Prostate gland (tissue), 2 donors: ENCODE data around the gene TMC4. TPM values are rescaled to one million over a fixed set of nuclear protein-coding genes. Genes with fewer than 3 reads are reported as not detected.

Experiments used
- DNase-seq: peaks from one replicate; pipeline ENCODE4 v3.0.0-alpha.2; 2019; ENCODE audit warnings: low spot score
- H3K27ac ChIP-seq, 2 donors: fragments of 200-600 bp; sonication (generic); 2 replicates each; pipeline ENCODE4 v1.5.1; 2017 to 2019
- H3K27me3 ChIP-seq: fragments of 200-600 bp; sonication (generic); replicated peaks from 2 replicates; pipeline ENCODE4 v1.5.1; 2019; ENCODE audit not compliant: insufficient read depth
- H3K36me3 ChIP-seq, 2 donors: fragments of 200-600 bp; sonication (generic); 1 replicate in 1 of 2; 2 replicates in 1 of 2; pipeline versions ENCODE4 v1.5.1 to v1.8.1; 2017 to 2019
- H3K4me1 ChIP-seq: fragments of 200-600 bp; sonication (generic); replicated peaks from 2 replicates; pipeline ENCODE4 v1.5.1; 2019
- H3K4me3 ChIP-seq, 2 donors: fragments of 200-600 bp; sonication (generic); 2 replicates each; pipeline ENCODE4 v1.5.1; 2017 to 2019
- H3K9me3 ChIP-seq: fragments of 200-600 bp; sonication (generic); 2 replicates; pipeline ENCODE4 v1.5.1; 2017
- CTCF ChIP-seq, 4 experiments: fragments of 200-600 bp in 2 of 4; fragments of 450-650 bp in 2 of 4; sonication (generic) in 2 of 4; IDR thresholded peaks; 1 replicate in 3 of 4; 2 replicates in 1 of 4; pipeline ENCODE4 v1.5.1; 2016 to 2019; ENCODE audit warnings: antibody characterized with exemption in 4 of 4, mild to moderate bottlenecking in 2 of 4, moderate library complexity in 2 of 4
- POLR2A ChIP-seq: fragments of 450-650 bp; IDR thresholded peaks from one replicate; pipeline ENCODE4 v1.6.1; 2016; ENCODE audit warnings: antibody characterized with exemption, mild to moderate bottlenecking
- POLR2AphosphoS5 ChIP-seq: sonication (generic); formaldehyde crosslinking; IDR thresholded peaks from one replicate; pipeline ENCODE4 v1.6.1; 2017; ENCODE audit warnings: antibody characterized with exemption
- WGBS: methylation state at CpG from one replicate; pipeline ENCODE4 v1.1.5; 2018; 5-methylcytosine and 5-hydroxymethylcytosine counted together
- intact Hi-C: fragments of 100-400 bp; cut with DNase I; formaldehyde crosslinking; loops from one replicate; pipeline ENCODE4 v1.14.2; 2022
- total RNA-seq, 2 donors: library from RNA; depleted of rRNA; stranded (reverse); fragments of >200 nt; gene quantifications; one replicate each; pipeline ENCODE4 v1.1.0, GENCODE V29; 2016

The TMC4 gene
- total RNA-seq, 2 donors from 2014 or later = 40.2 to 88.6 TPM

GRCh38 chr19:54158812-54159351 is 14.1 kb downstream of the TMC4 start:
- TF ChIP-seq POLR2A (no peak), CTCF (IDR thresholded peaks at IDR 0.05) (no peak), POLR2AphosphoS5 (no peak)
- intact Hi-C loops = loop anchor here (2.0 kb wide), 1 partner anchor 22 kb away; the partner anchor contains the start of gene CNOT3
- peak overlapping the region; percentile 71 to 89 for H3K4me3 ChIP-seq
- H3K4me1 ChIP-seq = peaks cover 26% of the 10 kb centered on the region
- no peaks in the 10 kb centered on the region for H3K9me3 ChIP-seq
- peak overlapping the region; percentile 88 to 95 for H3K27ac ChIP-seq
- H3K27me3 ChIP-seq = no peaks in the 10 kb centered on the region
- 5% methylated on average over 19 of the region's 19 CpGs for WGBS
- H3K36me3 ChIP-seq = peaks cover 9 to 10% of the 10 kb centered on the region in 2 donors
- DNase-seq = no peak

DNA sequence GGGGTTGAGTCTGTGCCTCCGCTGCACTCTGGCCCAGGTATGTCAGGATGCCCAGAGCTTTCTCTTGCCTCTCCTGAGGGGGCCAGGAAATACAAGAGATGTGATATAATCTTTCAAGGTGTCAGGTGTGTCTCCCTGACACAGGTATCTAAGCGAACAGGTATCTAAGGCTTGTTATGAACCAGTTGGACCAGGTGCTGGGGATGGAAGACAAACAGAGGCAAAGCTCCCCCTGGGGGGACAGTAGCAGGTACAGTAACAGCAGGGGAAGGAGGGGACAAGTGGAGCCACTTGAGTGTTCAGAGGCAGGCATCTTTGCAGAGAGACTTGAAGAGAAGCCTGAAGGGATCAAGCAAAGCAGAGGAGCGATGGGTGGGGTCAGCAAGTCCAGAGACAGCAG is 16.0 kb downstream of the TMC4 start:
- no peak overlapping the region for H3K27ac ChIP-seq
- no peaks in the 10 kb centered on the region for H3K27me3 ChIP-seq
- peaks cover 17 to 29% of the 10 kb centered on the region in 2 donors for H3K36me3 ChIP-seq
- WGBS = 72% methylated on average over 3 of the region's 3 CpGs
- no peak overlapping the region for H3K4me3 ChIP-seq
- H3K4me1 ChIP-seq = peaks cover 20% of the 10 kb centered on the region
- intact Hi-C loops = no loop called here
- no peak for TF ChIP-seq POLR2A
- TF ChIP-seq POLR2AphosphoS5 = no peak
- no peak for TF ChIP-seq CTCF (IDR thresholded peaks at IDR 0.05)
- DNase-seq = no peak
- no peaks in the 10 kb centered on the region for H3K9me3 ChIP-seq

- DNase-seq = no peak
- Histone ChIP-seq H3K36me3 (peaks cover 20 to 32% of the 10 kb centered on the region in 2 donors), H3K4me1 (peaks cover 18% of the 10 kb centered on the region), H3K9me3 (no peaks in the 10 kb centered on the region), H3K27ac (no peak overlapping the region), H3K27me3 (no peaks in the 10 kb centered on the region), H3K4me3 (no peak overlapping the region)
- TF ChIP-seq POLR2AphosphoS5 = no peak
- no peak for TF ChIP-seq CTCF (IDR thresholded peaks at IDR 0.05)
- TF ChIP-seq POLR2A = no peak
- WGBS = 71% methylated on average over 11 of the region's 11 CpGs
- intact Hi-C loops = no loop called here
Observed at GRCh38 chr19:54156490-54156889, 16.5 kb downstream of the TMC4 start.

- Histone ChIP-seq H3K4me3 (no peak overlapping the region), H3K27me3 (no peaks in the 10 kb centered on the region), H3K27ac (no peak overlapping the region), H3K36me3 (peaks cover 20 to 32% of the 10 kb centered on the region in 2 donors), H3K9me3 (no peaks in the 10 kb centered on the region), H3K4me1 (peaks cover 10% of the 10 kb centered on the region)
- 69% methylated on average over 19 of the region's 19 CpGs for WGBS
- DNase-seq = no peak
- no peak for TF ChIP-seq POLR2A
- intact Hi-C loops = no loop called here
Observed at GRCh38 chr19:54155694-54156093, 17.3 kb downstream of the TMC4 start.

DNA sequence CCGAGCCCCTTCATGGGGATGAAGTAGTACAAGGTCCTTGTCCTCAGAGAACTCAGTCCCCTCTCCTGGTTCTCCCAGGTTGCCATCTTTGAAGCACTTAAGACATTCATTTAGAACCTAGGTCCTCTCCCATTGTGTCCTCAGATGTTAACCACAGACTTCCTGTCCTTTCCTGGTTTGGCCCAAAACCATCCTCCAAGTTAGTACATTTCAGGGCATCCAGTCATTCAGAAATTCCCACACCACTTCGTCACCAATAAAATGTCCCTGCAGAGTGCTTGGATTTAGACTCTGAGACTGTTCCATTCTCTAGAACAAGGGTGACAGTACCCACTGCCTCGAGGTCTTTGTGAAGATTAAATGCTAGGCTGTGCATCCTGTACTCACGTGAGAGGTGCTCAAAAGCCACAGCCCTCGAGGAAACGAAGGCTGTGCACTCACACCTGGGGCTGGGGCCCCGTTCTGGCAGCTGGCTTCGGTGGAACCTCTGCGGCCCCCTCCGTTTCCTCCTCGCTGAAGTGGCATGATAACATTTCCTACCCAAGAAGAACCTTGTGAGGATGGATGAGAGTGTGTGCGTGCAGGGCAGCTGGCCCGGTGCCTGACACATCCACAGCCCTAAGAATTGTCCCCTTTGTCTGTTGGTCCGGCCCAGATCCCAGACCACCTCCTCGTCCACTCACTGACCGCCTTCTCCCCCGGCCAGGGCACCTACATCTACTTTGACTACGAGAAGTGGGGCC is 18.2 kb downstream of the TMC4 start:
- TF ChIP-seq CTCF (IDR thresholded peaks at IDR 0.05) (no peak), POLR2A (no peak), POLR2AphosphoS5 (no peak)
- WGBS = 70% methylated on average over 18 of the region's 18 CpGs
- no peak overlapping the region for H3K27ac ChIP-seq
- no peaks in the 10 kb centered on the region for H3K27me3 ChIP-seq
- DNase-seq = no peak
- intact Hi-C loops = no loop called here
- no peak overlapping the region for H3K4me3 ChIP-seq
- H3K36me3 ChIP-seq = peaks cover 20 to 38% of the 10 kb centered on the region in 2 donors
- H3K9me3 ChIP-seq = no peaks in the 10 kb centered on the region
- peaks cover 4% of the 10 kb centered on the region for H3K4me1 ChIP-seq
